GM12878 (cell line): ENCODE measurements around the gene TBX4. TPM values are rescaled to one million over a fixed set of nuclear protein-coding genes. Genes with fewer than 3 reads are reported as not detected.

Experiments
- E2F8 ChIP-seq: fragments of 450-650 bp; IDR thresholded peaks from 2 replicates; pipeline ENCODE4 v1.6.1; 2018; ENCODE audit warnings: mild to moderate bottlenecking, low read depth, moderate library complexity; ENCODE audit not compliant: partially characterized antibody
- EP300 ChIP-seq, 2 experiments: fragments of 150-350 bp in 1 of 2; IDR thresholded peaks; 2 replicates each; pipeline ENCODE4 v1.6.1; 2011 to 2012; ENCODE audit warnings: low read depth in 2 of 2, low read length in 2 of 2, borderline replicate concordance in 1 of 2, improper control_type of control experiment in 1 of 2, inconsistent platforms in 1 of 2; ENCODE audit not compliant: control insufficient read depth in 1 of 2
- JUNB ChIP-seq: IDR thresholded peaks from 2 replicates; pipeline ENCODE4 v1.6.1; 2016; ENCODE audit warnings: antibody characterized with exemption, mild to moderate bottlenecking
- MEF2B ChIP-seq: fragments of 450-650 bp; IDR thresholded peaks from 2 replicates; pipeline ENCODE4 v1.6.1; 2018; ENCODE audit warnings: mild to moderate bottlenecking, moderate library complexity; ENCODE audit not compliant: partially characterized antibody, poor library complexity, severe bottlenecking
- RAD21 ChIP-seq: IDR thresholded peaks from 2 replicates; pipeline ENCODE4 v1.6.1; 2011; ENCODE audit warnings: mild to moderate bottlenecking, low read depth, low read length, moderate library complexity; ENCODE audit not compliant: insufficient read depth
- polyA plus RNA-seq, 11 experiments: library from polyadenylated mRNA; depleted of rRNA in 4 of 11; unstranded in 6 of 11; stranded (reverse) in 5 of 11; fragments of >200 nt; fragmentation: Nextera tagmentation in 4 of 11; fragmentation: Illumina TruSeq in 1 of 11; extraction: Ambion mirVana in 4 of 11; extraction: Trizol in 1 of 11; gene quantifications; 1 replicate in 1 of 11; 2 replicates in 10 of 11; pipeline versions ENCODE4 v1.2.1 to v1.2.3, GENCODE V29; 2011 to 2016; ENCODE audit warnings: inconsistent platforms in 2 of 11, missing spikeins in 2 of 11, low read depth in 1 of 11
- total RNA-seq, 4 experiments: library from RNA; depleted of rRNA in 3 of 4; stranded (reverse); fragments of >200 nt in 3 of 4; fragmentation: Illumina TruSeq in 1 of 4; extraction: Trizol in 1 of 4; gene quantifications; 2 replicates each; pipeline versions ENCODE4 v1.2.1 to v1.2.3, GENCODE V29; 2013 to 2021
- TF ChIP-seq, protein P1 (sequence below): fragments of 450-650 bp; formaldehyde crosslinking; IDR thresholded peaks from 2 replicates; pipeline ENCODE4 v1.4.0; 2022; ENCODE audit warnings: mild to moderate bottlenecking, moderate library complexity
- TF ChIP-seq, protein P2 (sequence below): fragments of 450-650 bp; IDR thresholded peaks from 2 replicates; pipeline ENCODE4 v1.6.1; 2017; ENCODE audit warnings: mild to moderate bottlenecking, low read depth, inconsistent platforms; ENCODE audit not compliant: poor library complexity, severe bottlenecking

The TBX4 gene
- total and polyA plus RNA-seq, 10 of the 15 experiments (the other 5 are each of a cell fraction or from before 2014, with no cell fraction given): 0.01 TPM; not detected in 9

DNA sequence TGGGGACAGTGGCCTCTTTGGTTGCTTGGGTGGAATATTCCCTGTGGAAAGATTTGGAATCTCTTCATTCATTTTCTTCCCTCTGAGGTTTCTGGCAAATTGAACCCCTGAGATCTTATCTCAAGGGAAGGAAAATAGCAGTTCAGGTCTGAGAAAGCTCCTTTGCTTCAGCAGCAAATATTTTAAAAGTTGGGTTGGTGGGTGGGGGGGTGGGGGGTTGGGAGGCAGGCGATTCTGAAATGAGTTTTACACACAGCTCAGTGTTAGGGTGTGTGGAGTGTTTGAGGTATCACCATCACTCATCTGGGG, 45.7 kb upstream of the TBX4 start (continued):
- TF ChIP-seq, protein P1, sequence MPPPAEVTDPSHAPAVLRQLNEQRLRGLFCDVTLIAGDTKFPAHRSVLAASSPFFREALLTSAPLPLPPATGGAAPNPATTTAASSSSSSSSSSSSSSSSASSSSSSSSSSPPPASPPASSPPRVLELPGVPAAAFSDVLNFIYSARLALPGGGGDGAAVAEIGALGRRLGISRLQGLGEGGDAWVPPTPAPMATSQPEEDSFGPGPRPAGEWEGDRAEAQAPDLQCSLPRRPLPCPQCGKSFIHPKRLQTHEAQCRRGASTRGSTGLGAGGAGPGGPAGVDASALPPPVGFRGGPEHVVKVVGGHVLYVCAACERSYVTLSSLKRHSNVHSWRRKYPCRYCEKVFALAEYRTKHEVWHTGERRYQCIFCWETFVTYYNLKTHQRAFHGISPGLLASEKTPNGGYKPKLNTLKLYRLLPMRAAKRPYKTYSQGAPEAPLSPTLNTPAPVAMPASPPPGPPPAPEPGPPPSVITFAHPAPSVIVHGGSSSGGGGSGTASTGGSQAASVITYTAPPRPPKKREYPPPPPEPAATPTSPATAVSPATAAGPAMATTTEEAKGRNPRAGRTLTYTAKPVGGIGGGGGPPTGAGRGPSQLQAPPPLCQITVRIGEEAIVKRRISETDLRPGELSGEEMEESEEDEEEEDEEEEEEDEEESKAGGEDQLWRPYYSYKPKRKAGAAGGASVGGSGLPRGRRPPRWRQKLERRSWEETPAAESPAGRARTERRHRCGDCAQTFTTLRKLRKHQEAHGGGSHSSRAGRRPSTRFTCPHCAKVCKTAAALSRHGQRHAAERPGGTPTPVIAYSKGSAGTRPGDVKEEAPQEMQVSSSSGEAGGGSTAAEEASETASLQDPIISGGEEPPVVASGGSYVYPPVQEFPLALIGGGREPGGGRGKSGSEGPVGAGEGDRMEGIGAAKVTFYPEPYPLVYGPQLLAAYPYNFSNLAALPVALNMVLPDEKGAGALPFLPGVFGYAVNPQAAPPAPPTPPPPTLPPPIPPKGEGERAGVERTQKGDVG: no peak
- TF ChIP-seq EP300 (IDR thresholded peaks at IDR 0.05; ENCODE audit: borderline replicate concordance in 1 of 2, control insufficient read depth in 1 of 2, low read depth in 2 of 2, low read length in 2 of 2) (no peak), RAD21 (no peak), JUNB (no peak), E2F8 (no peak), MEF2B (no peak)
- TF ChIP-seq, protein P2, sequence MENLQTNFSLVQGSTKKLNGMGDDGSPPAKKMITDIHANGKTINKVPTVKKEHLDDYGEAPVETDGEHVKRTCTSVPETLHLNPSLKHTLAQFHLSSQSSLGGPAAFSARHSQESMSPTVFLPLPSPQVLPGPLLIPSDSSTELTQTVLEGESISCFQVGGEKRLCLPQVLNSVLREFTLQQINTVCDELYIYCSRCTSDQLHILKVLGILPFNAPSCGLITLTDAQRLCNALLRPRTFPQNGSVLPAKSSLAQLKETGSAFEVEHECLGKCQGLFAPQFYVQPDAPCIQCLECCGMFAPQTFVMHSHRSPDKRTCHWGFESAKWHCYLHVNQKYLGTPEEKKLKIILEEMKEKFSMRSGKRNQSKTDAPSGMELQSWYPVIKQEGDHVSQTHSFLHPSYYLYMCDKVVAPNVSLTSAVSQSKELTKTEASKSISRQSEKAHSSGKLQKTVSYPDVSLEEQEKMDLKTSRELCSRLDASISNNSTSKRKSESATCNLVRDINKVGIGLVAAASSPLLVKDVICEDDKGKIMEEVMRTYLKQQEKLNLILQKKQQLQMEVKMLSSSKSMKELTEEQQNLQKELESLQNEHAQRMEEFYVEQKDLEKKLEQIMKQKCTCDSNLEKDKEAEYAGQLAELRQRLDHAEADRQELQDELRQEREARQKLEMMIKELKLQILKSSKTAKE: no peak
